Trophoblast cell (in vitro differentiated cells and primary cell): ENCODE results near the gene FAM193A.

Experiments
- DNase-seq, 2 donors: peaks; one replicate each; pipeline ENCODE4 v3.0.0-alpha.2; 2016
- H2AFZ ChIP-seq: 2 replicates; pipeline ENCODE4 v1.6.1; 2013; ENCODE audit warnings: low read length, moderate library complexity, mild to moderate bottlenecking; ENCODE audit not compliant: insufficient read depth, poor library complexity
- H2AK5ac ChIP-seq: 2 replicates; pipeline ENCODE4 v1.6.1; 2013; ENCODE audit warnings: mild to moderate bottlenecking, low read length
- H2BK120ac ChIP-seq: 2 replicates; pipeline ENCODE4 v1.6.1; 2013; ENCODE audit warnings: low read length, mild to moderate bottlenecking, moderate library complexity; ENCODE audit not compliant: insufficient read depth, poor library complexity
- H2BK12ac ChIP-seq: 2 replicates; pipeline ENCODE4 v1.6.1; 2013; ENCODE audit warnings: mild to moderate bottlenecking, low read length, moderate library complexity
- H2BK5ac ChIP-seq: 2 replicates; pipeline ENCODE4 v1.6.1; 2013; ENCODE audit warnings: low read length, low read depth, moderate library complexity, mild to moderate bottlenecking; ENCODE audit not compliant: poor library complexity
- H3K14ac ChIP-seq: 2 replicates; pipeline ENCODE4 v1.6.1; 2013; ENCODE audit warnings: mild to moderate bottlenecking, low read length
- H3K18ac ChIP-seq: 2 replicates; pipeline ENCODE4 v1.6.1; 2013; ENCODE audit warnings: mild to moderate bottlenecking, low read length
- H3K23ac ChIP-seq: 2 replicates; pipeline ENCODE4 v1.6.1; 2013; ENCODE audit warnings: low read length
- H3K27ac ChIP-seq: 2 replicates; pipeline ENCODE4 v1.5.1; 2013; ENCODE audit warnings: low read depth, mild to moderate bottlenecking, inconsistent platforms, low read length, moderate library complexity
- H3K27me3 ChIP-seq: 2 replicates; pipeline ENCODE4 v1.6.1; 2013; ENCODE audit warnings: inconsistent platforms, mild to moderate bottlenecking, low read length, moderate library complexity; ENCODE audit not compliant: insufficient read depth
- H3K36me3 ChIP-seq, 2 experiments: 1 replicate in 1 of 2; 2 replicates in 1 of 2; pipeline ENCODE4 v1.6.1; 2013; ENCODE audit warnings: low read length in 2 of 2, mild to moderate bottlenecking in 2 of 2, moderate library complexity in 1 of 2; ENCODE audit not compliant: insufficient read depth in 2 of 2, control insufficient read depth in 1 of 2
- H3K4ac ChIP-seq: 2 replicates; pipeline ENCODE4 v1.6.1; 2013; ENCODE audit warnings: low read depth, mild to moderate bottlenecking, low read length, moderate library complexity
- H3K4me1 ChIP-seq, 2 experiments: 1 replicate in 1 of 2; 2 replicates in 1 of 2; pipeline ENCODE4 v1.6.1; 2013; ENCODE audit warnings: low read length in 2 of 2, mild to moderate bottlenecking in 2 of 2, moderate library complexity in 1 of 2; ENCODE audit not compliant: insufficient read depth in 2 of 2, control insufficient read depth in 1 of 2
- H3K4me2 ChIP-seq: 2 replicates; pipeline ENCODE4 v1.6.1; 2013; ENCODE audit warnings: inconsistent platforms, mild to moderate bottlenecking, low read length, moderate library complexity
- H3K4me3 ChIP-seq: 2 replicates; pipeline ENCODE4 v1.5.1; 2013; ENCODE audit warnings: mild to moderate bottlenecking, low read depth, low read length, inconsistent platforms
- H3K79me1 ChIP-seq: one replicate; pipeline ENCODE4 v1.6.1; 2013; ENCODE audit warnings: low read length
- H3K79me2 ChIP-seq: 2 replicates; pipeline ENCODE4 v1.6.1; 2013; ENCODE audit warnings: low read length, mild to moderate bottlenecking; ENCODE audit not compliant: control insufficient read depth, insufficient read depth, poor library complexity
- H3K9ac ChIP-seq: 2 replicates; pipeline ENCODE4 v1.6.1; 2013; ENCODE audit warnings: mild to moderate bottlenecking, low read length
- H3K9me3 ChIP-seq: 2 replicates; pipeline ENCODE4 v1.6.1; 2013; ENCODE audit warnings: low read depth, mild to moderate bottlenecking, control low read depth, inconsistent platforms, low read length; ENCODE audit not compliant: insufficient read depth
- H4K12ac ChIP-seq: 2 replicates; pipeline ENCODE4 v1.6.1; 2013; ENCODE audit warnings: low read depth, mild to moderate bottlenecking, low read length, moderate library complexity
- H4K8ac ChIP-seq: 2 replicates; pipeline ENCODE4 v1.6.1; 2013; ENCODE audit warnings: low read depth, mild to moderate bottlenecking, low read length, moderate library complexity
- H4K91ac ChIP-seq: one replicate; pipeline ENCODE4 v1.6.1; 2013; ENCODE audit warnings: low read depth, mild to moderate bottlenecking, low read length, moderate library complexity
- WGBS: extraction: QIAGEN DNeasy Blood & Tissue Kit; methylation state at CpG from one replicate; pipeline ENCODE4 v1.1.7; 2013; ENCODE audit warnings: missing lambda C conversion rate; ENCODE audit not compliant: insufficient read length, insufficient coverage; ENCODE audit errors: extremely low coverage; 5-methylcytosine and 5-hydroxymethylcytosine counted together

FAM193A gene

DNA sequence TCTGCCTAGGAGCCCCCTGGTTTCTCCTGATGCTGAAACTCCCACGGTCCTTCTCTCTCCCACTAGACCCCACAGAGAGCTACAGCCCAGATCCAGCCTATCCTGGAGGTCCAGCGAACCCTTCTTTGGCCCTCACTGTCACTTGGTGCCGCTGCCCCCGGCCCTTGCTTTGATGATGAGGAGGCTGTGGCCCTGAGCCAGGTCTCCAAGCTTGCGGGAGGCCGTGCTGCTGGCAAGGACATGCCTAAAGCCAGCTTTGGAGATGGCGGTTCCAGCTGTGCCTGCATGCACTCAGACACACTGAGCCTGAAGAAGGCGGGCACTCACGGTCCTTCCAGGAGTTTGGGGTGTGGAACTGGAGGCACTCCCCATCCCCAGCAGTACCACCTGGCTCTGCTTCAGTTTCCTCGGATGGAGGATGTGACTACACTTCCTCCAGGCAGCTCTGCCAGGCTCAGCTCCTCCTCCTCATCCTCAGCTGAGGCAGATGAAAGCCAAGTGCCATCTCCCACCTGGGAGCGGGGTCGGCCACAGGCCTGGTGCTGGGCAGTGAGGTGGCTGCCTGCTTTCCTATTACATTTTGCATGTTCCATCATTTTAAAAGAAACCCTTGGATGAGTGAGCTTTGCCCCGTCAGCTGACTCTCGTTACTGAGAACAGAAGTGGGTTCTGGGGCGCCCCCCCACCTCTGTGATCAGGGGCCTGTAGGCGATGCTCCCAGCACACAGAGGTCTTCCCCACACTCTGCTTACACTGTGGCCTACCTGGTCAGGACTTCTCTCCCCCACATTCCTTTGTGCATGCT lies 210.6 kb downstream of the FAM193A start:
- H2AK5ac ChIP-seq = peak overlapping the region; percentile 33
- no peak overlapping the region for H3K4ac ChIP-seq
- H3K9ac ChIP-seq = no peak overlapping the region
- no peak overlapping the region for H3K4me2 ChIP-seq
- H3K14ac ChIP-seq = peak overlapping the region; percentile 58
- no peak overlapping the region for H3K23ac ChIP-seq
- H3K4me3 ChIP-seq = no peak overlapping the region
- peaks cover 29% of the 10 kb centered on the region for H3K79me1 ChIP-seq
- H3K9me3 ChIP-seq = peaks cover 2% of the 10 kb centered on the region
- H3K4me1 ChIP-seq = peaks cover 41 to 48% of the 10 kb centered on the region in 2 experiments
- H3K27ac ChIP-seq = peak overlapping the region; percentile 84
- no peaks in the 10 kb centered on the region for H3K27me3 ChIP-seq
- H4K91ac ChIP-seq = peak overlapping the region; percentile 82
- peak overlapping the region; percentile 19 for H4K8ac ChIP-seq
- H3K18ac ChIP-seq = peak overlapping the region; percentile 49
- H2AFZ ChIP-seq = no peak overlapping the region
- DNase-seq = no peak
- peaks cover 44 to 50% of the 10 kb centered on the region in 2 experiments for H3K36me3 ChIP-seq
- peaks cover 7% of the 10 kb centered on the region for H3K79me2 ChIP-seq
- peak overlapping the region; percentile 63 for H2BK5ac ChIP-seq
- no peak overlapping the region for H4K12ac ChIP-seq
- no CpG with 5 or more reads among the region's 16 CpGs for WGBS
- no peak overlapping the region for H2BK120ac ChIP-seq
- no peak overlapping the region for H2BK12ac ChIP-seq

DNA sequence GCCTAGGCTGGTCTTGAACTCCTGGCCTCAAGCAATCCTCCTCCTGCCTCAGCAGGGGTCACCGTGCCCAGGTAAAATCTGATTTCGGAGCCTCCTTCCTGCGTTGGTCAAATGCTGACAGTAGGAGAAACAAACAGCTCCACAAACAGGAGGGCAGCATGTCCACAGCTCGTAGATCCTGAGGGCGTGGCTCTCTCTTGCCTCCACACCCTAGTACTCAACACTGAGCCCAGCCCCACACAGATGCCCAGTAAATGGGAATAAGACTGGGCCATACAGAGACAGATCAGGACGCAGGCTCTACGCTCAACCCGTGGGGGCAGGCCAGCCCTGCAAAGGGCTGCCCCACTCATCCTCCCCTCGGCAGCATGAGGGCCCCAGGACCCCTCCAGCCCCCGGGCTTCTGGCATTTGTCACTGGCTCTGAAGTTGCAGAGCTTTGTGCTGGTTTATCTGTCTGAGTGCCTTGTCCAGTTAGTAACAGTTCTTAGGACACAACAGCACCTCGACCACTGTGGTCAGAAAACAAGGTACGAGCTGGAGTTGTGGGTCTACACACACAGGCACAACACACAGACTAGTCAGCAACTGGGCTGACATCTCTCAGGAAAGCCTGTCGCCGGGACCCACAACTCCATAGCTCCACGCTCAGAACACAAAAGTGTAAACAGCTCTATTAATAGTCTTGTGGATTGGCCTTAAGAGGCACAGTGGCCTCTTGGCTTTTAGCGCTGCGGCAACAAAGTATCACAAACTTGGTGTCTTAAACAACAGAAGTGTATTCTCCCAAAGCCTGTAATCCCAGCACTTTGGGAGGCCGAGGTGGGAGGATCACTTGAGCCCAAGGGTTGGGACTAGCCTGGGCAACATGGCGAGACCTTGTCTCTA lies 214.5 kb downstream of the FAM193A start:
- peaks cover 22 to 29% of the 10 kb centered on the region in 2 experiments for H3K4me1 ChIP-seq
- no peaks in the 10 kb centered on the region for H3K27me3 ChIP-seq
- peaks cover 15% of the 10 kb centered on the region for H3K79me2 ChIP-seq
- H3K18ac ChIP-seq = no peak overlapping the region
- H2BK120ac ChIP-seq = no peak overlapping the region
- H3K14ac ChIP-seq = no peak overlapping the region
- no peak overlapping the region for H2AFZ ChIP-seq
- no peak overlapping the region for H4K12ac ChIP-seq
- no peak overlapping the region for H2BK5ac ChIP-seq
- WGBS = no CpG with 5 or more reads among the region's 19 CpGs
- H3K36me3 ChIP-seq = peaks cover 18 to 20% of the 10 kb centered on the region in 2 experiments
- H3K4ac ChIP-seq = peak overlapping the region; percentile 34
- H3K9me3 ChIP-seq = no peaks in the 10 kb centered on the region
- no peak overlapping the region for H3K23ac ChIP-seq
- H3K4me3 ChIP-seq = no peak overlapping the region
- no peak overlapping the region for H2BK12ac ChIP-seq
- no peak overlapping the region for H3K27ac ChIP-seq
- H4K8ac ChIP-seq = no peak overlapping the region
- H2AK5ac ChIP-seq = no peak overlapping the region
- no peak overlapping the region for H3K4me2 ChIP-seq
- no peak overlapping the region for H3K9ac ChIP-seq
- DNase-seq = no peak
- H4K91ac ChIP-seq = no peak overlapping the region
- peaks cover 12% of the 10 kb centered on the region for H3K79me1 ChIP-seq

- Histone ChIP-seq H3K4me2 (no peak overlapping the region), H3K23ac (no peak overlapping the region), H4K91ac (no peak overlapping the region), H3K36me3 (peaks cover 4 to 7% of the 10 kb centered on the region in 2 experiments), H2BK120ac (no peak overlapping the region), H3K4ac (peak overlapping the region; percentile 4), H2BK5ac (no peak overlapping the region), H3K27me3 (no peaks in the 10 kb centered on the region), H3K27ac (no peak overlapping the region), H2BK12ac (no peak overlapping the region), H4K8ac (no peak overlapping the region), H2AFZ (no peak overlapping the region), H3K14ac (no peak overlapping the region), H3K9me3 (no peaks in the 10 kb centered on the region), H4K12ac (no peak overlapping the region), H3K18ac (no peak overlapping the region), H3K4me3 (no peak overlapping the region), H3K4me1 (peaks cover 15 to 21% of the 10 kb centered on the region in 2 experiments), H3K79me2 (peaks cover 14% of the 10 kb centered on the region), H3K79me1 (peaks cover 11% of the 10 kb centered on the region), H3K9ac (no peak overlapping the region), H2AK5ac (no peak overlapping the region)
- DNase-seq = no peak
- no CpG with 5 or more reads among the region's 4 CpGs for WGBS
Measured at GRCh38 chr4:2753436-2753835, 217.0 kb downstream of the FAM193A start.
